HUDEP-2 (cell line): ENCODE results near the gene CYTH1.
A peak's percentile ranks its signal among the peaks of the same experiment; 100 is the strongest.

Experiments
- DNase-seq, 76 experiments: peaks; one replicate each; lab custom pipeline; 2025; ENCODE audit not compliant: unreplicated experiment in 76 of 76; lab: John Stamatoyannopoulos, UW

The CYTH1 gene, protein sequence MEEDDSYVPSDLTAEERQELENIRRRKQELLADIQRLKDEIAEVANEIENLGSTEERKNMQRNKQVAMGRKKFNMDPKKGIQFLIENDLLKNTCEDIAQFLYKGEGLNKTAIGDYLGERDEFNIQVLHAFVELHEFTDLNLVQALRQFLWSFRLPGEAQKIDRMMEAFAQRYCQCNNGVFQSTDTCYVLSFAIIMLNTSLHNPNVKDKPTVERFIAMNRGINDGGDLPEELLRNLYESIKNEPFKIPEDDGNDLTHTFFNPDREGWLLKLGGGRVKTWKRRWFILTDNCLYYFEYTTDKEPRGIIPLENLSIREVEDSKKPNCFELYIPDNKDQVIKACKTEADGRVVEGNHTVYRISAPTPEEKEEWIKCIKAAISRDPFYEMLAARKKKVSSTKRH

DNA sequence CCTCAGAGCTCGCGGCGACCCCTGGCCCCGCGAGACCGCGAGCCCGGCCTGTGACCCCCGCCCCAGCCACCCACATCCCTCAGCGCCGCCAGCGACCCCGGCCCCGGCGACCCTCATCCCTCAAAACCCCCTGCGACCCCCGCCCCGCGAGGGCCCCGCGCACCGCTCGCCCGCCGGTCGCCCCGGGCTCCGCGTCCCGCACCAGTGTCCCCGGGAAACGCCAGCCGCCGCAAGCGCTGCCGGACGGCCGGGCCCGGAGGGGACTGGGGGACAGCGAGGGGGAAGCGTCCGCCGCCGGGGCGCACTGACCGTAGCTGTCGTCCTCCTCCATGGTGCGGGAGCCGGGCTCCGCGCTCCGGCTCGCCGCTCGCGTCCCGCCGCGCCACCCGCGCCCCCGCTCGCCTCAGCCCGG lies at the start of gene CYTH1:
TSS of gene CYTH1 (minus strand) at position 381 of the 412 bp plus-strand sequence. CDS start at position 331, 50 bp downstream.
- no peak for DNase-seq

DNA sequence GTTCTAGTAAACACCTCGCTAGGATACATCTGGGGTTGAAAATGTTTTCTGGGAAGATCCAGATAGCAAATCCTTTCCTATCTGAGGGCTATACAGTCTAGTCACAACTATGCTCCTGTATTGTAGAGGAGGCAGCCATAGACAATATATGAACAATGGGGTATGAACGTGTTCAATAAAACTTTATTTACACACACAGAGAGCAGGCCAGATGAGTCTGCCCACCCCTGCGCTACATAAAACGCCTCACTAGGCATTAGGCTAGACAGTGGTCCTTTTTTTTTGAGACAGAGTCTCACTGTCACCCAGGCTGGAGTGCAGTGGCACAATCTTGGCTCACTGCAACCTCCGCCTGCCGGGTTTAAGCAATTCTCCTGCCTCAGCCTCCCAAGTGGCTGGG lies 47.4 kb upstream of the CYTH1 start:
- no peak for DNase-seq

DNA sequence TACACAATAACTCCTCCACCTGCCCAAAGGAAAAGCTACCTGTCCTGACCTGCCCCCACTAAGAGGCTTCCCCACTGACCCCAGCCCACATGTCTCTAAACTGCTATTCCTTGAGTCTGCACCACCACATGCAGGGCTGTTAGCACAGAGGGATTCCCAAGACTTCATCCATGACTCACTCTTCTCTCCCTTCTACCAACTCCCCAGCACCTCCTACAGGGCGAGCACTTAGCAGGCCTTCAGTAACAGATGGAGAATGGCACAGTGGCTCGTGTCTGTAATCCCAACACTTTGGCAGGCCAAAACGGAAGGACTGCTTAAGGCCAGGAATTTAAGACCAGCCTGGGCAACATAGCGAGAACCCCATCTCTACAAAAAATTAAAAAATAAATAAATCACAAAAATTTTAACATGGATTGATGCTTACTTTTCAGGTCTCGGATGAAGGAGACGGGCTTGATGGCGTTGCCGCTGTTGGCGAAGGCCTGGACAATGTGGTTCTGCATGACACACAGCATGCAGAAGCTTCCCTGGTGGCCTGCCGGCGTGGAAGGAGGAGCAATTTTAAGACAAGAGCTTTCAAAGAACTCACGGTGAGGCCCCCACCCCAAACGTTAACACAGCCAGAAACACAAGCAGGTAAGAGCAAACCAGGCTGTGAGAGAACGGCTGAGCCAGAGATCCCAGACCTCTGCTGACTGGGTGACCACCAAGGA lies 46.6 kb upstream of the CYTH1 start:
- peak in 1 of 76 experiments; percentile 2 for DNase-seq

DNA sequence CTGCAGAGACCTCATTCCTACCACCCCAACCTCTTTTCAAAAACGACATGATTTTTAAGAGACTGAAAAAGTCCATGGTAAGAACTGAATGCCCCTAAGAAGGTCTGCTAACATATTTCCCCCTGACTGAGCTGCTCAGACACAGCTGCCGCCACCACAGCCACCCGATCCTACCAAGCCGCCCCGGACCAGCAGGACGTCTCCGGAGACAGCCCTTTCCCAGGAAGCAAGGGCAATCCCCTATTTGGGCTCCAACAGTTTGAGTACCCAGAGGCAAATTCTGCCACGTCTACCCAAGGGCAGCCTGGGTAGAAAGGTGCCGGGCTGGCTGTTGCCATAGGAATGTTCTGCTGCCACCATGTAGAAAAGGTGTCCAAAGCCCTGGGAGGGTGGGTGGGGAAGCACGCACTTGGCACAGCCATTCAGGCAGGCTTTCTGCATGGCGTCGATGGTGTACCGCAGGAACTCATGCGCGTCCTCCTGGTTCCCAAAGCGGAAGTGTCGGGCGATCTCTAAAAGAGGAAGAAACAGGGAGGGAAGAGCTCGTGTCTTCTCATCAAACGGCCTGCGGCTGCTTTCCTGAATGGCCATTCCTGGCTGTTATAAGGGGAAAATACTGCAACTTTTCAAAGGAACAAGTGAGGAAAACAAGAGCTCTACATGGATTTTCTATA lies 44.9 kb upstream of the CYTH1 start:
- DNase-seq: no peak

DNA sequence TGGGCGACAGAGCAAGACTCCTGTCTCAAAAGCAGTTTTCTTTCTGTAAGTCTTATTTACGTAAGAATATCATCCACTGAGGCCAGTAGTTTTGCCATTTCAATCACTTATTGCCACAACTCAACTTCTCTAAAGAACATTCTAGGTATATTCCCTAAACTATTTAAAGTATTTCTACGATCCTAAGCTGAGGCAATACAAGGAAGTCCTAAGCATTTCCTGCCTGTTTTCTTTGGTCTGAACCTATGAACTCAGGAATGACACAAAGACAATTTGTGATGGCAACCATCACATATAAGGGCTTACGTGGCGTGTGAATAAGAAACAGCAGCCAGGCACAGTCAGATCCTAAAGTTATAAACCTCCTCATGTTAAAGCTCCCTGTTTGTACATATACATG lies 44.3 kb upstream of the CYTH1 start:
- no peak for DNase-seq

DNA sequence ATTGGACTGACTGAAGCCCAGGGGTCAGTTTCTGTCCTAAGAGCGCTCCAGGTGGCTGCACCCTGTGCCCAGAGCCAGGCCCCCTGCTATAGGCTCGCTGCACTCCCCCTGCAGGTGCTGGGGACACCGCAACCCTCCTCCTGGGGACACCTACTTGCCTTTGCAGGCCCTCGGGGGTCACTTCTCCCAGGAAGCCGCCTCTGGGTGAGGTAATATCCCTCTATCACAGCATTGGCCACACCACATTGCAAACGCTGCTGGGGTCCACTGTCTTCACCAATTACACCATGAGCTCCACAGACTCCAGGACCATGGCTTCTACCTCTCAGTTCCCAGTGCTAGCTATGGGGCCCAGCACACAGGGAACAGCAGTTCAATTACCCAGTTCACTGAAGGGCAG lies 43.6 kb upstream of the CYTH1 start:
- no peak for DNase-seq

DNA sequence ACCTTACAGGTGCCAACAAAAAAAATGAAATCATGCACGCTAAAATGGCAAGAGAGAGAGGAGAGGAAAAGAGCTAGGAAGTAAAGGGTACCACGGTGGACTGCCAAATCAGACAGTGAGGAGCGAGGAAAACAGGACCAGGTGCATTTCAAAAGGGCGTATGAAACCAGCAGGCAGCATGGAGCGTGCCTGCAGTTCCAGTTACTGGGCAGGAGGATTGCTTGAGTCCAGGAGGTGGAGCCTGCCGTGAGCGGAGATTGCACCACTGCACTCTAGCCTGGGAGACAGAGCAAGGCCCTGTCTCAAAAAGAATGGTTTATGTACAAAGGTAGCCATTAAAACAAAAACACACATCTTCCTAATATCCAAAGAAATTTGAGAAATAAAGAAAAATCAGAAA lies 42.2 kb upstream of the CYTH1 start:
- no peak for DNase-seq

DNA sequence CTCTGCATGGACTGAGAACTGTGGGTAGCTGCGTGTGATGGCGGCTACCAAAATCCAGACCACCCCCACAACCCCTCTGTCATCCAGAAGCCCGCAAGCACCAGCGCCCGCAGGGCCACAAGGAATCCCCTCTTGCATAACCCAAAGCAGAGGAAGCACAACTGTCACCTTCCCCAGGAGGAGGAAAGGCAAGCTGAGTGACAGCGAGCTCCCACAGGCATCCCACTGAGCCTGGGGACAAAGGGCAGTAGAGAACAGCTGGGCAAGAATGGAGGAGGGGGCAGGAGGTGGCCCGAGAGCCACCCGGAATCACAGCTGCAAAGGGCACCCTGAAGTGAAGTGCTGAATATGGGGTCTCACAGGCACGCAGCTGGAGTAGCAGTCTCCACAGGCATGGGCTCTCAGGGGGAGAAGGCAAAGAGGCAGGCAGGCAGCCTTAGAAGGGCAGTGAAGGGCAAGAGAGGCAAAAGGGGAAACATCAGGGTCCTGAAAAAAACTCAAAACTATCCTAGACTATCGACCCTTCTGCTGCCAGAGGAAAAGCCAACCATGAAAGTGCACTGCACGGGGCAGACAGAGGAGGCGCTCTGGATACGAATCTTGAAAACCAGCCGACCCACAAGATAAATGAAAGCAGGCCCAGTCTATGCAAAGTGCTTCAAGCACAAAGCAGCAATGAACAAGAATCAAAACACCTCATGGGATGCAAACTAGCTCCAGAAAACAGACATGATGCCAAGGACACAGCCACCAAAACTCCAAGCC lies 41.4 kb upstream of the CYTH1 start:
- DNase-seq: no peak

DNA sequence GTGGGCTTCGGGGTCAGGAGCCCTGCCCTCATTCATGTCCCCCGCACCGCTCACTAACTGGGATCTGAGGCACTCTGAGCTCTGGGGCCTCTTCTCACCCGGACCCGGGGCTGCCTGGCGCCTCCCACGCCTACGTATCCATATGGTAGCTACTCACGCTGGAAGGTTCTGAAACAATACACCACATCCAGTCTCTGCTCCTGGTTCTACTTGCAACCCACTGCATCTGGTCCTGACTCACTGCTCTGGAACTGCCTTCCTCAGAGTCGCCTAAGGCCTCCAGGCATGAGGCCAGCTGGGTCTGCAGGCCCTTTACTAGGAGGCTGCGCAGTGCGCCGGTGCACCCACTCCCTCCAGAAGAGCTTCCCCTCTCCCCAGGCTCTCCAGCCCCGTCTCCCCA lies 40.5 kb upstream of the CYTH1 start:
- DNase-seq: no peak

DNA sequence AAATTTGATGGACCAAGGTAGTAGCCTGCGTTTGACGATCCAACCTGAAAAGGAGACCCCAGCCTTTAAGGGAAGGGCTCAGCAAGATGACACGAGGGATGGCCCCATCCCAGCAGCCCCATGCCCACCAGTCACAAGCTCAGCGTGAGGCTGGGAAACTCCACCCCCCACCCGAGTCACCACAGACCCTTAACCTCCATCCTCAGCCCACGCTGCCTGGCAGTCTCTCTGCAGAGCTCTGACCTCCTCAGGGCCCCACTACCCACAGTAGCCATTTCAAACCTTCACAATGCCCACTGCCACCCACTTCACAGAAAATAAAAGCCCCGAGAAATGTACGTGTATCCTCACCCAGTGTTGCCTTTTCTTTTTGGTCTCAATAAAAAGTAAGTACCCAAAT lies 39.9 kb upstream of the CYTH1 start:
- no peak for DNase-seq

DNA sequence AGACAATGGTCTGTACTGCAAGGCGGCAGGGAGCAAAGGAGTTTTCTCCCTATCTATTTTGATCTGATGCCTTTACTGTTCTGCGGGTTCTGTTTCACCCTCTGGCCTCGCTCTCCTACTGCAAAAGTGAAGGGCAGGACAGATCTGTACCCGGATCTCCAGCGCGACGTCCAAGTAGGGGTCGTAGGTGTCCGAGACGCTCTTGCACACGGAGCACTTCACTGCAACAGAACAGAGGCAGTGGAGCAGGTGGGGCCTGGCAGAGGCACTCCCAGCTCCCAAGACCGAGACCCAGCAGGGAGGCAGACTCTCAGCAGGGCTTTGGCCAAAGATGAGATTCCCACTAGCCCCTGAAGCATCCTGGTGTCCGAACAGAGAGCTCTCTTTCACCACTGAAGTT lies 38.8 kb upstream of the CYTH1 start:
- no peak for DNase-seq

DNA sequence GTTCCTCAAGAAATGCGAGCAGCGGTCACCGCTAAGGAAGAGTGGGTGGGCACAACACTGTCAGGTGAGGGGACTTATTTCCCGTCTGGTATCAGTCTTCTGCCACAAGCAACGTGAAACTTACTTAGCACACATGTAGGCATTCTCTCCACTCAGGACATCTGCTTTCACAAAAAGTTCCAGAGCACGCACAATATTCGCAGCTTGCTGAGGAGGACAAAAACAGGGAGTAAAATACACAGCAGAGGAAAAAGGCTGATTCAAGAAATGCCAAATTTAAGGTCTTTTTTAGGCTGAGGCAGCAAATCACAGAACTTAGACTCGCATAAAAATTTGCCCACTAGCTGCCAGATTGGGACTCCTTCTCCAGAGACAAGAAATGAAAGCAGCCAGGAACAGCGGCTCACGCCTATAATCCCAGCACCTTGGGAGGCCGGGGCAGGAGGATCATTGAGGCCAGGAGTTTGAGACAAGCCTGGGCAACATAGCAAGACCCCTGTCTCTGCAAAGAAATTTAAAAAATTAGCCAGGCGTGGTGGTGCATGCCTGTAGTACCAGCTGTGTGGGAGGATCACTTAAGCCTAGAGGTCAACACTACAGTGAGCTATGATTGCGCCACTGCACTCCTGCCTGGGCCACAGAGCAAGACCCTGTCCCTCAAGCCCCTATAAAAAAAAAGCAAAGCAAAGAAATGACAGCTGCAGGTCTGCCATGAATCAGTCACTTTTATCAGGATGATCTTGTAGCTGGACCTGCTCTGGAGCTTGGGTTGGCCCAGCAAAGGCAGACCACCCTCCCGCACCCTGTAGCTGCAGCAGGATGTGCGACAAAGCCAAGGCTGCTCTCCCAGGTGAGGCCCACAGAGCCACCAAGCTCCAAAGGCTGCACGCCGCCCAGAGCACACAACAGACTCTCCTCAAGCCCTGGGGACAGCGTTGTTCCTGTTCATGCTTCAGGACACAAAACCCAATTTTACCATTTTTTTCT lies 38.0 kb upstream of the CYTH1 start:
- DNase-seq: no peak

DNA sequence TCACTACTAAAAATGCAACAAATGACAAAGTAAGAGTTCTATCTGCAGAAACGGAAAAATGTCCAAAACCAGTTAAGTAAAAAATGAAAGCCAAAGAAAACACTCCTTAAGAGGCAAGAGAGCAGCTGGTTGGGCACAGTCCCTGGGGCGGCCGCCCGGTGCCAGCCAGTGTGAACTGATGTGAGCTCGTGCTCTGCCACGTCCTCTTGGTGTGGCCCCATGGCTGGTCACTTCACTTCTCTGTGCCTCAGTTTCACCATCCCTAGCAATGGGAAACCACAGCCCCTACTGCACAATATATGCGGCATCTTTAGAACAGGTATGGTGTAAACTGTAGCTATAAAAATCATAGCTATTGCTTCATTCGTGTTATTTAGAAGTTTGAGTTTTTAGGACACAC lies 37.3 kb upstream of the CYTH1 start:
- no peak for DNase-seq

DNA sequence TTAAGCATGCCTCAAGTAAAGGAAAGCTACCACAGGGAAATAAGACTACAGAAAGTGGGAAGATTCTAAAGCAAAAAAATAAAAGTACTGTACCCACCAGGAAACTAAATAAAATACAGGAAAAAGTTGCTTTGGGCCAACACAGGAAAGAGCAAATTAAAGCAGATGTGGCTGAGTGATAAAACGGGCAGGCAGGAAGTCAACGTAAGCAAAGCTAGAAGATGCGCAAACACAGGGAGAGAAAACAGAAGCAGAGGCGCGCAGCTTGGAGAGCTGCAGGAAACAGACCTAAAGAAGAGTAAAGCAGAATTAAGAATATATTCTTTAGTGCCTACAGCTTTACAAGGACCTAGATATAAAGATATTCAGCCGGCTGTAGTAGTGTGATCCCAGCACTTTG lies 36.9 kb upstream of the CYTH1 start:
- no peak for DNase-seq

DNA sequence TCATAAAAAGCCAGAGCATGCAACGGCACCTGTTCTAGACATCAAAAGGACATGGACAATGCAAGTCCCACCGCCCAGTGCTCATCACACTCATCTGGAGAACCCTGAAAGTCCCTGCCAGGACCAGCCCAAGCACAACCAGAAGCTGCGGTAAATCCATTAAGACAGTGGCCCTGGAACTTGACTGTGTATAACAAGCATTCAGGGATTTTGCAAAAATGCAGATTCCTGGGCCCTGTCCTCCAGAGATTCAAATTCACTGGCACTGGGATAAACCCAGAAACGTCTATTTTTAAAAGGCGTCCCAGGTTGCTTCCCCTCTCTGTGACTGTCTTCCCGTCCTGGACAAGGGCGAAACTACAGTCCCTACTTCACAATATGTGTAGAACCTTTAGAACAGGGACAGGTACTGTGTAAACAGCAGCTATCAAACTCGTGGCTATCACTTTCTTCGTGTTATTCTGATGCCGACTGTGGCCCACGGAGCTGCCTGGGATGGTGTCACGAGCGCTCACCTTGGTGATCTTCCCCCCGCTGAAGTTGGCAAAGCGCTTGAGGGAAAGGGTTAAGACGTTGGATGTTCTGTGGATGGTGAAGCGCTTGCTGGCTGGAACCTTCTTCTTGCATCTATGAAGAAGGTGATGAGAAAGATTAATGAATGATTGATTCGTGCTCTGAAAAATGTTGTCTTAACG lies 36.2 kb upstream of the CYTH1 start:
- DNase-seq: no peak

DNA sequence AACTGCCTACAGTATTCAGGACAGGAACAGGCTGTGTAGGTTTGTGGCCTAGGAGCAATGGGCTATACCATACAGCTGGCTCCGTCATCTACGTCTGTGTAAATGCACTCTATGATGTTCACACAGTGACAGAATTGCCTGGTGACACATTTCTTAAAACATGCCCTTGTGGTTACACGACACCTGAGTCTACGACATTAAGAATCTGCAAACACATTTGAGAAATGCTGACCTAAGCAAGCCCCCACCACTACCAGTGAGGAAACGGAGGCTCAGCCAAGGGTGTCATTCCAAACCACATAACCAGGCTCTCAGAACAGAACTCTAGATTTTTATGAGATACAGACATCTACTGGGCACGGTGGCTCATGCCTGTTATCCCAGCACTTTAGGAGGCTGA lies 35.0 kb upstream of the CYTH1 start:
- no peak for DNase-seq

DNA sequence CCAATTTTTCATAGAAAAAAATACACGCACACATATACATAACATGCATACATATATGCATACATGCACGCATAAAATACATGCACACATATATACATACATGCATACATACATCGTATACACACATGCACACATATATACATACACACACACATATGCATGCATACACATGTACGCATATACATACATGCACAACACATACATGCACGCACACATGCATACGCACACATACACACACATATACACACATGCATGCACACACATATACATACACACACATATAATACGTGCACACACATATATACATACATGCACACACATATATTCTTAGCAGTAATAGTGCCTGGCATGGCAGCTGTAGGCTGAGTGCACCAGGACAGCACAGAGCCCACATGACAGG lies 33.6 kb upstream of the CYTH1 start:
- DNase-seq: no peak

DNA sequence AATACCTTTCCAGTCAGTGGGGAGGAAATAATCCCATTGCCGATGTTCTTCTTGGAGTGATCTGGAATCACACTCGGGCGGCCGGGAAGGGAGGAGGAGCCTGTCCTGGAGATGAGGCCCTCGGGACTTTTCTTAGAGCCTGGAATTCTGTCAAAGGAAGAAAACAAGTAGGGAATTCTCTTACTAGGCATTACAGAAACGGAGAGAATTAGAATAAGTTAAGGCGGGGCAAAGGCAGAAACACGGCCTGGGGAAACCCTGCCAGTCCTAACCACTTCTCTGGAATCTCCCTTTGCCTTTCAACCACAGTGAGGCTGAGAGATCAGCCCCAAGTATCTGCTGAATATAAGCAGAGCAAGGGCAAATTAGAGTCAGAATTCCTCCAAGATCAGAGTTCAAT lies 30.8 kb upstream of the CYTH1 start:
- no peak for DNase-seq

DNA sequence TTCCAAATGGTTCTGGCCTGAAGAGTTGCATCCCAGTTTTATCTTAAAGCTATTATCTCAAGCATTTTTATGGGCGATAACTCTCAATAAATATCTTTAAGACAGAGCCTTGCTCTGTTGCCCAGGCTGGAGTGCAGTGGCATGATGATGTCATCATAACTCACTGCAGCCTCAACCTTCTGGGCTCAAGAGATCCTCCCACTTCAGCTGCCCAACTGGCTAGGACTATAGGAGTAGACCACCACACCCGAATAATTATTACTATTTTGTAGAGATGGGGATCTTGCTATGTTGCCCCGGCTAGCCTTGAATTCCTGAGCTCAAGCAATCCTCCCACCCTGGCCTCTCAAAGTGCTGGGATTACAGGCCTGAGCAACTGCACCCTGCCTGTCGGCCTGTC lies 26.1 kb upstream of the CYTH1 start:
- DNase-seq: no peak
